ENCODE results near the gene TMPRSS4. TPM values are rescaled to one million over a fixed set of nuclear protein-coding genes. Genes with fewer than 3 reads are reported as not detected.

TMPRSS4 gene
- total and polyA plus RNA-seq, 2 experiments from 2014 or later, result 0.10 to 0.58 TPM

- Mint-ChIP-seq H3K27me3 (ENCODE audit: insufficient read depth, low read depth, poor library complexity) (peaks cover 16% of the 10 kb centered on the region), H3K4me1 (peaks cover 5% of the 10 kb centered on the region; the same call in 2 of the 3 replicates), H3K27ac (no peak overlapping the region), H3K36me3 (ENCODE audit: low read depth) (no peaks in the 10 kb centered on the region), H3K4me3 (no peak overlapping the region; the same call in 2 of the 3 replicates), H3K9me3 (no peaks in the 10 kb centered on the region; the same call in 2 of the 3 replicates)
- H2AFZ ChIP-seq, result no peak overlapping the region
- no peaks in the 10 kb centered on the region for H3K79me2 ChIP-seq (replicated peaks; ENCODE audit: insufficient read depth)
- no peaks in the 10 kb centered on the region for H3K4me1 ChIP-seq (ENCODE audit: insufficient read depth)
- H3K4me3 ChIP-seq, result no peak overlapping the region
- no peak overlapping the region for H3K4me2 ChIP-seq
- no peaks in the 10 kb centered on the region for H3K36me3 ChIP-seq (ENCODE audit: insufficient read depth)
- H3K9me2 ChIP-seq (ENCODE audit: insufficient read depth), result no peaks in the 10 kb centered on the region
- no peaks in the 10 kb centered on the region for H4K20me1 ChIP-seq (replicated peaks; ENCODE audit: insufficient read depth)
- TF ChIP-seq EZH2phosphoT487 (IDR thresholded peaks at IDR 0.05; ENCODE audit: unreplicated experiment), result no peak
- no peak for TF ChIP-seq STAT1 (IDR thresholded peaks at IDR 0.05; ENCODE audit: unreplicated experiment)
- TF ChIP-seq POLR2AphosphoS5 (IDR thresholded peaks at IDR 0.05; ENCODE audit: low read depth), result no peak
- TF ChIP-seq REST (IDR thresholded peaks at IDR 0.05; ENCODE audit: unreplicated experiment), result no peak
- TF ChIP-seq CTCF (conservative IDR thresholded peaks at IDR 0.05; ENCODE audit: low read depth in 2 of 2), result no peak
- no peak for TF ChIP-seq JUNB (IDR thresholded peaks at IDR 0.05; ENCODE audit: unreplicated experiment)
- no peak for TF ChIP-seq NANOG (IDR thresholded peaks at IDR 0.05; ENCODE audit: borderline replicate concordance)
- no peak for TF ChIP-seq ETS1 (IDR thresholded peaks at IDR 0.05)
- TF ChIP-seq CREB1 (CRISPR knock-in tag; IDR thresholded peaks at IDR 0.05; ENCODE audit: low read depth), result no peak
- no peak for TF ChIP-seq ZNF462 (CRISPR knock-in tag; IDR thresholded peaks at IDR 0.05)
- no peak for TF ChIP-seq ZNF114 (CRISPR knock-in tag; IDR thresholded peaks at IDR 0.05)
- TF ChIP-seq ZNF331 (CRISPR knock-in tag; IDR thresholded peaks at IDR 0.05; ENCODE audit: low read depth), result no peak
- no peak for TF ChIP-seq EZH2 (IDR thresholded peaks at IDR 0.05; ENCODE audit: low read depth, unreplicated experiment)
- H3K27me3 ChIP-seq (ENCODE audit: insufficient read depth), result no peaks in the 10 kb centered on the region
- H3F3A ChIP-seq (replicated peaks; ENCODE audit: low read depth), result no peaks in the 10 kb centered on the region
- DNase-seq (ENCODE audit: low spot score), result no peak
- no peak for ATAC-seq
- H3K27ac ChIP-seq (ENCODE audit: low read depth), result no peak overlapping the region
Measured at GRCh38 chr11:118055966-118056365, 20.9 kb upstream of the TMPRSS4 start.
